Epithelial cell of esophagus (primary cell): ENCODE measurements around the gene TOM1.

ENCODE experiments used
- DNase-seq: peaks from one replicate; pipeline ENCODE4 v3.0.0; 2010; ENCODE audit warnings: low read depth
- H3K4me3 ChIP-seq: 2 replicates; pipeline ENCODE4 v1.5.1; 2011; ENCODE audit warnings: mild to moderate bottlenecking, low read length, control low read depth
- TF ChIP-seq, protein P1 (sequence below): IDR thresholded peaks from 2 replicates; pipeline ENCODE4 v1.5.1; 2011; ENCODE audit warnings: low read depth, mild to moderate bottlenecking, low read length, control low read depth, inconsistent platforms; ENCODE audit not compliant: insufficient read depth; ENCODE audit errors: missing control alignments

TOM1 gene

DNA sequence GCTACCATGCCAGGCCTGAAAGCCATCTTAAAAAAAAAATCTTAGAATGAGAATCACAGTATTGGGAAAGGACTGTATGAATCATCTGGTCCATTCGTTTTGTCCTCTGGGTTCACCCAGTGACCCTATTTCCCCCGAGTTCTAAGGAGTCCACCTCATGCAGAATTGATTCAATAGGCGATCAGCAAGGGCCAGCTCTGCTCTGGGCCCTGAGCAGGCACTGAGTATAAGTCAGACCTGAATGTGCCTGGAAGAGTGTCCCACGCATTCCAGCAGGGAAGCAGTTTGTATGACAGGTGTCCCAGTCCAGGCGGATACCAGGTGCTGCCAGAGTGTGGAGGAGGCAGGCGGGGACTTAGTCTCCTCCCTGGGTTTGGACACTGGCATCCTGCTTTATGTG lies 80.3 kb downstream of the TOM1 start:
- TF ChIP-seq, protein P1, sequence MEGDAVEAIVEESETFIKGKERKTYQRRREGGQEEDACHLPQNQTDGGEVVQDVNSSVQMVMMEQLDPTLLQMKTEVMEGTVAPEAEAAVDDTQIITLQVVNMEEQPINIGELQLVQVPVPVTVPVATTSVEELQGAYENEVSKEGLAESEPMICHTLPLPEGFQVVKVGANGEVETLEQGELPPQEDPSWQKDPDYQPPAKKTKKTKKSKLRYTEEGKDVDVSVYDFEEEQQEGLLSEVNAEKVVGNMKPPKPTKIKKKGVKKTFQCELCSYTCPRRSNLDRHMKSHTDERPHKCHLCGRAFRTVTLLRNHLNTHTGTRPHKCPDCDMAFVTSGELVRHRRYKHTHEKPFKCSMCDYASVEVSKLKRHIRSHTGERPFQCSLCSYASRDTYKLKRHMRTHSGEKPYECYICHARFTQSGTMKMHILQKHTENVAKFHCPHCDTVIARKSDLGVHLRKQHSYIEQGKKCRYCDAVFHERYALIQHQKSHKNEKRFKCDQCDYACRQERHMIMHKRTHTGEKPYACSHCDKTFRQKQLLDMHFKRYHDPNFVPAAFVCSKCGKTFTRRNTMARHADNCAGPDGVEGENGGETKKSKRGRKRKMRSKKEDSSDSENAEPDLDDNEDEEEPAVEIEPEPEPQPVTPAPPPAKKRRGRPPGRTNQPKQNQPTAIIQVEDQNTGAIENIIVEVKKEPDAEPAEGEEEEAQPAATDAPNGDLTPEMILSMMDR = no peak
- DNase-seq = peak; percentile 39
- no peak overlapping the region for H3K4me3 ChIP-seq

DNA sequence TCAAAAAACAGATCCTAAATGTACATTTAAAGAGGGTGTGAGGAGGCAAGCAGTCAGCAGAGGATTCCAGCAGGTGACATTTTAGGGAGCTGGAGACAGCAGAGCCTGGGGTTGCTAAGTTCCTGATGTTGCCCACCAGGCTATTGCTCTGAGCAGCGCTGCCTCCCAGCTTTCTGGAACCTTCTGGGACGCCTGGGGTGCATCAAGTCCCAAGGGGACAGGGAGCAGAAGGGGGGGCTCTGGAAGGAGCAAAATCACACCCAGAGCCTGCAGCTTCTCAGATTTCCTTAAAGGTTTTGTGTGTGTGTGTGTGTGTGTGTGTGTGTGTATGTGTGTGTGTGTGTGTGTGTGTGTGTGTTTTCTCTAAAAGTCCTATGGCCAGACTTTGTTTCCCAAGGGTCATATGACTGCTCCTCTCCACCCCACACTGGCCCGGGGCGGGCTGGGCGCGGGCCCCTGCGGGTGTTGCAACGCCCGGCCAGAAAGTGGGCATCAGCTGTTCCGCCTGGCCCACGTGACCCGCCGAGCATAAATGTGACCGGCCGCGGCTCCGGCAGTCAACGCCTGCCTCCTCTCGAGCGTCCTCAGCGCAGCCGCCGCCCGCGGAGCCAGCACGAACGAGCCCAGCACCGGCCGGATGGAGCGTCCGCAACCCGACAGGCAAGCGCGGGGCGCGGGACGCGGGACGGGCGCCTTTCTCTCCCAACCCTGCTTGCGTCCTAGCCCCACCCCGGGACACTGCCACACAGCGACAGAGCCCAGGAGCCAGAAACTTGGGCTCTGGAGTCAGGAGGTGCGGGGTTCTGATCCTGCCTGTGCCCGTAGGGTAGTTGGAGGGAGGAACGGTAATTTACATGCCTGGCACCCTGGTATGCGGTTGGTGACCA lies 81.1 kb downstream of the TOM1 start, which contains the start of gene HMOX1:
Gene HMOX1, plus strand, starts transcription at position 560 of the 887 bp plus-strand sequence. Its CDS starts 78 bp downstream, at position 638.
- peak within 1 kb of the TSS; percentile 50 for H3K4me3 ChIP-seq
- DNase-seq = peak; percentile 85
- TF ChIP-seq, protein P1 = no peak

DNA sequence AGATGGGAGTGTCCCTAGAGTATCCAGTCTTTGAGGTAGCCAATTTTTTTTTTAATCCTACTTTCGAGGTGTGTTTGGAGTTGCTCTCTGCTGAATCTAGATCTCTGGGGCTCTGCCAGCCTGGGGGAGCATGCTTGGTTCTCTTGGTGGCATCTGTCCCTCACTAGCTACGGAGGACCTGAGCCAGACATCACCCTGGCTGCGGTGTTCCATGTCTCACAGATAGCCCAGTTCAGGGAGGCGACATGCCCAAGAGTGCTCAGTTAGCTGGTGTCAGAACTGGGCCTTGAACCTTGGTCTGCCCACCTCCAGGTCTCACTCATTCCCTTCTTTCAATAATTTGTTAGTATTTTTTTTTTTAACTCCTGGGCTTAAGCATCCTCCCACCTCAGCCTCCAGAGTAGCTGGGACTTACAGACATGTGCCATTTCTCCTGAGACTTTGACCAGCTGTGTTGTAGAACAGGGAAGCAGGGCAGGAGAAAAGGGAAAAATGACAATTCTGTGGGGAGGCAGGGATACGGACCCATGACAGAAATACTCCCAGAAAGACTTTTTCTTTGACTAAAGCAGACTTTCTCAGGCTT lies 81.8 kb downstream of the TOM1 start:
- DNase-seq = no peak
- TF ChIP-seq, protein P1 = no peak
- peak overlapping the region; percentile 50 for H3K4me3 ChIP-seq

DNA sequence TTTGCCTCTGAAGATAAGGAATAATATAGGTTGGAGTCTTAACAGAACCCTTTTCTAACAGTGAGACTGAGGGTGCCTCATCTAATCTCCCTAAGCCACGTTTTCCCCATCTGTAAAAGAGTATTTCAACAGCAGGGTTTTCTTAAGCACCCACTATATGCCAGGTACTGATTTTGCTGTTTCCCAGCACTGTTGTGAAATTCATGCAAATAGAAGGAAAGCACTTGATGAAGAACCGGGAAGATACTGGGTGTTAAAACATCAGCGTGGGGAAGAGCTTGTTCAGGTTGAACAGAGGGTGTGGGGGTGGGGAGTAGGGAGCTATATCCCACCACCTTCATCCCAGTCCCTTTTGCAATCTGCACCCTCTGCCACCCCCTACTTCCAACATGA lies 84.0 kb downstream of the TOM1 start:
- TF ChIP-seq, protein P1 = no peak
- no peak overlapping the region for H3K4me3 ChIP-seq

DNA sequence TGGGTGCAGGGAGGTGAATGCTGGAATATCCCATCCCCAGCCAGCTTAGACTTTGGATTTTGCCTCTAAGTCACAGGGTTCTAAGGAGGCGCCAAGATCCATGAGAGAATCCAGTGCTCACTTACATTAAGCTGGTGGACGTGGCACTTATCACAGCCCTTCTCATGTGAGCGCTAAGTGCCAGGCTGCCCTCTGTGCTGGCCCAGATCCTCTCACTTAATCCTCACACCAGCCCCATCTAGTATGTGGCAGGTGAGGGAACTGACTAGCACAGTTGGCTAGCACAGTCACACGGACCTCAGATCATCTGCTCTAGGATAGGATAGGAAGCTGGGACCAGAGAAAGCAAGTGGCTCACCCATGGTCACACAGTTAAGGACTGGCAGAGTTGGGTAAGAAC lies 84.8 kb downstream of the TOM1 start:
- H3K4me3 ChIP-seq = no peak overlapping the region
- TF ChIP-seq, protein P1 = no peak
- DNase-seq = no peak

More for the DNA sequence above, 84.0 kb downstream of the TOM1 start:
- no peak for DNase-seq

DNA sequence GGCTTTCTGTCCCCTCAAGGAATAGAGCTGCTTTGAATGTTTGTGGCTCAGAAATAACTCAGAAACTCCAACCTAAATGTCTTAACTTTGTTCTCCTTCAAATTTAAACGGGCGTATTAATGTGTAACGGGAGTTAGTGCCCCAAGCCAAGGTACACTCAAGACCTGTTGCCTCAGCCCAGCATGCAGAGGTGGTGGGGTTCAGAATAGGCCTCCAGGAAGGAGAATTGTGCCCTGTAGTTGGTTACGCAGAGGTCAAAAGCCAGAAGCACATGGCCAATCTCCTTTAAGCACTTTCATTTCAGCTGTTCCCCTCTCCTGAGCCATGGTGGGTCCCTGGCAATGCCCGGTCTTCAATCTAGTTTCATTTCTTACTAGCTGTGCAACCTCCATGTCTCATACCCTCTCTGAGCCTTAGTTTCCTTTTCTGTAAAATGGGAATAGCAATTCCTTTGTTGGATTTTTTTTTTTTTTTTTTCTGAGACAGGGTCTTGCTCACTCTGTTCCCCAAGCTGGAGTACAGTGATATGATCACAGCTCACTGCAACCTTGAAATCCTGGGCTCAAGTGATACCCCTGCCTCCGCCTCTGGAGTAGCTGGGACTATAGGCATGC lies 85.4 kb downstream of the TOM1 start:
- no peak overlapping the region for H3K4me3 ChIP-seq
- DNase-seq = no peak
- TF ChIP-seq, protein P1 = no peak
